Measurements from ENCODE around the gene IGFBP2. TPM values are rescaled to one million over a fixed set of nuclear protein-coding genes. Genes with fewer than 3 reads are reported as not detected.
A peak's percentile ranks its signal among the peaks of the same experiment; 100 is the strongest.

IGFBP2 gene
- total and polyA plus RNA-seq, 8 donors, result 106 to 636 (median 296) TPM

DNA sequence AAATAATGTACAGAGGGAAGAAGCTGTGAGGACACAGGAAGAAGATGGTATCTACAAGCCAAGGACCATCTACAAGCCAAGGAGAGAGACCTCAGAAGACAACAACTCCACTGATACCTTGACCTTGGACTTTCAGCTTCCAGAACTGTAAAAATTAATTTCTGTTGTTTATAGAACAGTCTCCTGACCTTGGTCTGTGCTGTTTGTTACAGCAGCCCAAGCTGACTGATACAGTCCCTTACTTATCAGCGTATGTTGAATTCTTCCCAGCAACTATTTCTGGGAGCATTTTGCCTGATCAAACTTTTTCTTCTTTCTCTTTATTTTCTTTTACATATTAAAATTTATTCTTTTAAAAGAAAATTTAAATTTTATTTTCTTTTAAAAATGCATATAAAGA, 47.8 kb upstream of the IGFBP2 start:
- 91 to 100% (median 98%) methylated on average over 1 of the region's 1 CpG for WGBS, 5 donors
- Histone ChIP-seq H3K9me3 (no peaks in the 10 kb centered on the region), H3K27ac (no peak overlapping the region), H3K4me1 (peaks cover 0 to 16% (median 7%) of the 10 kb centered on the region in 4 donors), H3K27me3 (no peaks in the 10 kb centered on the region), H3K4me3 (no peak overlapping the region), H3K36me3 (no peaks in the 10 kb centered on the region)
- TF ChIP-seq, protein P1, sequence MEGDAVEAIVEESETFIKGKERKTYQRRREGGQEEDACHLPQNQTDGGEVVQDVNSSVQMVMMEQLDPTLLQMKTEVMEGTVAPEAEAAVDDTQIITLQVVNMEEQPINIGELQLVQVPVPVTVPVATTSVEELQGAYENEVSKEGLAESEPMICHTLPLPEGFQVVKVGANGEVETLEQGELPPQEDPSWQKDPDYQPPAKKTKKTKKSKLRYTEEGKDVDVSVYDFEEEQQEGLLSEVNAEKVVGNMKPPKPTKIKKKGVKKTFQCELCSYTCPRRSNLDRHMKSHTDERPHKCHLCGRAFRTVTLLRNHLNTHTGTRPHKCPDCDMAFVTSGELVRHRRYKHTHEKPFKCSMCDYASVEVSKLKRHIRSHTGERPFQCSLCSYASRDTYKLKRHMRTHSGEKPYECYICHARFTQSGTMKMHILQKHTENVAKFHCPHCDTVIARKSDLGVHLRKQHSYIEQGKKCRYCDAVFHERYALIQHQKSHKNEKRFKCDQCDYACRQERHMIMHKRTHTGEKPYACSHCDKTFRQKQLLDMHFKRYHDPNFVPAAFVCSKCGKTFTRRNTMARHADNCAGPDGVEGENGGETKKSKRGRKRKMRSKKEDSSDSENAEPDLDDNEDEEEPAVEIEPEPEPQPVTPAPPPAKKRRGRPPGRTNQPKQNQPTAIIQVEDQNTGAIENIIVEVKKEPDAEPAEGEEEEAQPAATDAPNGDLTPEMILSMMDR (IDR thresholded peaks at IDR 0.05), result no peak
- TF ChIP-seq POLR2AphosphoS5 (IDR thresholded peaks at IDR 0.05) (no peak), EP300 (IDR thresholded peaks at IDR 0.05) (no peak), POLR2A (IDR thresholded peaks at IDR 0.05) (no peak)
- no peak for DNase-seq
- intact Hi-C loops (cut with DNase I; ENCODE audit: low total_unique reads), result no loop called here

DNA sequence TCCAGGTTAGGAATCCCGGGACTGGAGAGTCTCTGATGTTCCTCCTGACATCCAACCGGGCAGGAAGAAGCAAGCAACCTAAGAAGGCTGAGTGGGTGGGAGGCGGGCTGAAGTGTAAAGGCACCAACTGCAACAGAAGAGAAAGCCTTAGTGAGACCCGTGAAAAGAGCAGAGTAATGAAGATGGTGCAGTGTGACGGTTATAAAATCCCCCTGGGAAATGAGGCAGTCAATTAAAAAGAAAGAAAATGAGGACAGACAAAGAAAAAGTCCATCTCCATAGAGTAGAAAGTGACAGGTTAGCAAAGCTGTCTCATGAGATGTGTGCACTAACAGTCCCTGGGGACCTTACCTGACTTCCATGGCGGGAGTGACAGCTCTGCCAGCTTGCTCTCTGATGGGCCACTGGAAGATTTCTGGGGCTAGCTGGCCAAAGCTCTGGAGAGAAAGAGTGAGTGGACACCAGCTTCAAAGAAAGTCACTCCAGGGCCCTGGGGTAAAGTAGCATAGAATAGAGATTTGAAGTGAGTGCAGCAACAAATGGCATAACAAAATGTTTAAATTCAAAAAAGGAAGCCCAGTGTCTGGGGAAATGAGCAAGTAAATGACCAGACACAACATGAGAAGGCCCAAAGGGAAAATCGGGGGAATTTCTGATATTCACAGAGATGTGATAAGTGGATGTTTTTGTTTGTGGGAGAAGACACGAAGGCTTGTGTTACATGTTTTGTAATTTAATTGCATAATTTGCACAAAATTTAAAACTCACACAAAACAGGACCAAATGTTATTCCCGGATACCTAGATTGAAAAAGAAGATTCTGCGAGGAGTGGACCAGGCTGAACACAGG, 44.1 kb upstream of the IGFBP2 start:
- WGBS, 5 donors, result 81 to 87% (median 86%) methylated on average over 10 of the region's 10 CpGs
- DNase-seq, result no peak
- intact Hi-C loops (cut with DNase I; ENCODE audit: low total_unique reads), result no loop called here
- Histone ChIP-seq H3K36me3 (no peaks in the 10 kb centered on the region), H3K9me3 (no peaks in the 10 kb centered on the region), H3K4me3 (no peak overlapping the region), H3K27me3 (no peaks in the 10 kb centered on the region), H3K4me1 (peaks cover 0 to 18% (median 2%) of the 10 kb centered on the region in 4 donors), H3K27ac (no peak overlapping the region)
- no peak for TF ChIP-seq POLR2A (IDR thresholded peaks at IDR 0.05)
- TF ChIP-seq, protein P1 (IDR thresholded peaks at IDR 0.05), result no peak
- TF ChIP-seq POLR2AphosphoS5 (IDR thresholded peaks at IDR 0.05), result no peak
- TF ChIP-seq EP300 (IDR thresholded peaks at IDR 0.05), result no peak

DNA sequence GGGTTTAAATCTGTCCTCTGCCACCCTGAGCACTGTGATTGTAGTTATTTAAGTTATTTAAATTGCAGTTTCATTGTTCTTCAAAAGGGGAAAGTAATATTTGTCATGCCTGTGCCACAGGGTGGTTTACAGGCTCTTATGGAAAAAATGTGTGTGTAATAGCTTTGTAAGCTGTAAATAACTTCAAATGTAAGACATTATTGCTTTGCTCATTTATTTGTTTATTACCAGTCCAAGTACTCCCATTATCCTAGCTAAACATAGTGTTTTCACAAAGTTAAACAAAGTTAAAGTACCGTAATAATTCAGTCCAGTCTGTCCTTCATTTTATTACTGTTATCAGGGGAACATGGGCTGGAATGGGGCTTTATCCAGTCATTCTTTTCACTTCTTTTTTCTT, 43.4 kb upstream of the IGFBP2 start:
- DNase-seq, result no peak
- no peak overlapping the region for H3K4me3 ChIP-seq
- no peaks in the 10 kb centered on the region for H3K9me3 ChIP-seq
- no peak for TF ChIP-seq EP300 (IDR thresholded peaks at IDR 0.05)
- no peak for TF ChIP-seq POLR2A (IDR thresholded peaks at IDR 0.05)
- TF ChIP-seq, protein P1 (IDR thresholded peaks at IDR 0.05), result no peak
- TF ChIP-seq POLR2AphosphoS5 (IDR thresholded peaks at IDR 0.05), result no peak
- no peaks in the 10 kb centered on the region for H3K36me3 ChIP-seq
- WGBS, 5 donors, result 44 to 75% (median 65%) methylated on average over 1 of the region's 1 CpG
- H3K27ac ChIP-seq, result no peak overlapping the region
- peaks cover 0 to 18% (median 2%) of the 10 kb centered on the region in 4 donors for H3K4me1 ChIP-seq
- no peaks in the 10 kb centered on the region for H3K27me3 ChIP-seq
- intact Hi-C loops (cut with DNase I; ENCODE audit: low total_unique reads), result no loop called here

GRCh38 chr2:216590780-216591179, 42.4 kb upstream of the IGFBP2 start:
- peaks cover 0 to 18% (median 2%) of the 10 kb centered on the region in 4 donors for H3K4me1 ChIP-seq
- H3K27me3 ChIP-seq, result no peaks in the 10 kb centered on the region
- WGBS, 5 donors, result 46 to 58% (median 51%) methylated on average over 7 to 9 of the region's 9 CpGs
- H3K36me3 ChIP-seq, result no peaks in the 10 kb centered on the region
- H3K27ac ChIP-seq, result peak overlapping the region in 2 of 5 donors; percentile 34 to 42
- intact Hi-C loops (cut with DNase I; ENCODE audit: low total_unique reads), result no loop called here
- H3K9me3 ChIP-seq, result no peaks in the 10 kb centered on the region
- TF ChIP-seq, protein P1 (IDR thresholded peaks at IDR 0.05), result no peak
- no peak for TF ChIP-seq POLR2A (IDR thresholded peaks at IDR 0.05)
- no peak for TF ChIP-seq EP300 (IDR thresholded peaks at IDR 0.05)
- peak in 1 of 3 donors; percentile 17 for TF ChIP-seq POLR2AphosphoS5 (IDR thresholded peaks at IDR 0.05)
- no peak overlapping the region for H3K4me3 ChIP-seq
- peak in 1 of 2 donors; percentile 65 for DNase-seq

Measured in stomach (tissue), 9 donors.